Ecto neural progenitor cell (in vitro differentiated cells): Measurements from ENCODE around the gene HARS1.
"Not testable (repeated sequence)": the region's sequence is repeated elsewhere in the genome, so short reads cannot be mapped to it uniquely, and the experiment has no call there.

Experiments used
- DNase-seq: peaks from one replicate; pipeline ENCODE4 v3.0.0-alpha.2; 2018; ENCODE audit warnings: low spot score

Gene HARS1

GRCh38 chr5:140677947-140678346 lies 13.2 kb downstream of the HARS1 start:
- DNase-seq: no peak

GRCh38 chr5:140674629-140675028 lies 16.5 kb downstream of the HARS1 start:
- DNase-seq: no peak

- no peak for DNase-seq
These were observed 17.0 kb downstream of the HARS1 start for GRCh38 chr5:140674211-140674610.

GRCh38 chr5:140673187-140673976 lies 17.8 kb downstream of the HARS1 start, which contains the start of gene DND1:
Gene DND1, minus strand, starts transcription at chr5:140673576. Its CDS starts 34 bp downstream, at chr5:140673542.
- DNase-seq: no peak

GRCh38 chr5:140672455-140673186 lies 18.5 kb downstream of the HARS1 start:
- DNase-seq: peak; percentile 68

DNA sequence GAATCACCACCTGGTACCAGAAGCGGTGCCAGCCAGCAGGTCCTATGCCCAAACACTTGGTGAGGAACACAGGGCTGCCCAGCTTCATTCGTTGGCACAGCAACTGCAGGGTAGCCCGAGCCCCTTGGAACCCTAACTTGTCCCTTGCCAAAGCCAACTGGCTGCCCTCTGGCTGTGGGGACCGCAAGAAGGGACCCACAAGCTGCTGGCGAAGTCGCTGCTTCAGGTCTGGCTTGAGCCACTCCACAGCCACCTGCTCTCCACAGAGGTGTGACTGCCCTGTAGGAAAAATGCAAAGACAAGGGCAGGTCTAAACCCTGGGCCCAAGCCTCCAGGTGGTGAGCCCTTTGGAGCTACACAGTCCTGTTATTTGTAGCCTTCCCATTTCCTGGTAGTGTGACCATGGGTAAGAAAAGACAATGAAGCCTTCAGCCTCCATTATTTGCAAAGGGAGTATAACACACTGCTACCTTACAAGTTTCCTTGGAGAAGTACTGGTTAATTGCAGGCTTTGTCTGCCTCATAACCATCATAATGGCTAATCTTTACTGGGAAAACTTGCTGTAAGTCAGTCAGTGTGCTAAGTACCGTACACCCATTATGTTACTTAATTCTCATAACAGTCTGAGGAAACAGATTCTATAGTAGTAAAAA lies 19.6 kb downstream of the HARS1 start:
- DNase-seq: no peak

DNA sequence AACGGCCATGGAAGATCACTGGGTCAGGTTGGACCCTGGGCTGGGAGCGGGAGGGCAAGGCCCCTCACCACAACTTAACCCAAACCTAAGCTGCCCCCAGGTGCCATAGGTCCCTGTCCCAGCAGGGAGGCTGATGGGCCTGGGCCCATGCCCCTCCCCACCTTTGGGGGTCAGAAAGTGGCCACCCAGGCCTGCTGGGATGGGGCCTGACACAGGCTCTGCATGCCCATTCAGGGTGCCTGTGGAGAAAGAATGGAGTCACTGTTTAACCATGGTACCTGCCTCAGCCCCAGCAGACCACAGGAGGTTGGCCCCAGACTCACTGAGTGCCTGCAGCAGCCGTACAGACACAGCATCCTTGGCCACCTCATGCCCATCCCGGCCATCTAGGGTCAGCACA lies 20.1 kb downstream of the HARS1 start:
- DNase-seq: not testable (repeated sequence)

DNA sequence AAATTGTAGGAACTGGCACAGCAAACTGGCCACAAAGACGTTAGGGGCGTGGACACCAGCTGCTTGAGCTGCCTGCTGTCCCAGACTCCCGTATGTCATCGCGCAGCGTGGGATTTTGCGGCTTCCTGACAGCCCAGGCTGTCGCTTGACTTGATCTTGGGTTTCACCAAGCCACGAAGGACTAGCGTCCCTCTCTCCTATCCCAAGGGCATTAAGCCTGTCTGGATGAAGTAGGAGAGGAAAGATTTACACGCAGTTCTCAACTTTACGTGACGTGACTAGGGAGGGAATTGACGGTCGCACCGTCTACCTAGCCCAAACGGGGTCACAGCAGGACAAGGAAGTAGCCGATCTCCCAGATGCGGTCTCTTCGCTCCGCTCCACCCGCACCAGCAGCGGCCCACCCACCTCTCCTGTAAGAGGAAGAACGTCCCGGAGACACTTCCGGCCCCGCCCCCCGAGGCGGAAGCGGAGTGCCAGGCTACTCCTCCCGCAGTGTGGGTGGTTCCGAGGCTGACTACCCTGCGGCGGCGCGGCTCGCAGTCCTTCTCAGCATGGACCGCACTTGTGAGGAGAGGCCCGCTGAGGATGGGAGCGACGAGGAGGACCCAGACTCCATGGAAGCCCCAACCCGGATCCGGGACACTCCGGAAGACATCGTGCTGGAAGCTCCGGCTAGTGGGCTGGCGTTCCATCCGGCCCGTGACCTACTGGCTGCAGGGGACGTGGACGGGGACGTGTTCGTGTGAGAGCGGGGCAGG lies 26.6 kb downstream of the HARS1 start, which contains the start of gene WDR55:
Gene WDR55, plus strand, starts transcription at position 546 of the 761 bp plus-strand sequence. Its CDS starts 9 bp downstream, at position 555.
- DNase-seq: peak; percentile 94

DNA sequence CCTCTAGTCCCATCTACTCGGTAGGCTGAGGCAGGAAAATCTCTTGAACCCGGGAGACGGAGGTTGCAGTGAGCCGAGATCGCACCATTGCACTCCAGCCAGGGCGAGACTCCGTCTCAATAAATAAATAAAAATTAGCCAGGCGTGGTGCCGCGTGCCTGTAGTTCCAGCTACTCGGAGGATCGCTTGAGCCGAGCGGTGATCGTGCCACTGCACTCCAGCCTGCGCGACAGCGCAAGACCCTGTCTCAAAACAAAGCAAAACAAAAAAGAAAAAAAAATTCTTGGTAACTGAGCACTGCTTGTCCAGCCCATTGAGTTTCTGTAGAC lies 27.2 kb downstream of the HARS1 start:
- DNase-seq: no peak

- DNase-seq: not testable (repeated sequence)
These were observed 30.8 kb downstream of the HARS1 start for GRCh38 chr5:140660371-140660770.

DNA sequence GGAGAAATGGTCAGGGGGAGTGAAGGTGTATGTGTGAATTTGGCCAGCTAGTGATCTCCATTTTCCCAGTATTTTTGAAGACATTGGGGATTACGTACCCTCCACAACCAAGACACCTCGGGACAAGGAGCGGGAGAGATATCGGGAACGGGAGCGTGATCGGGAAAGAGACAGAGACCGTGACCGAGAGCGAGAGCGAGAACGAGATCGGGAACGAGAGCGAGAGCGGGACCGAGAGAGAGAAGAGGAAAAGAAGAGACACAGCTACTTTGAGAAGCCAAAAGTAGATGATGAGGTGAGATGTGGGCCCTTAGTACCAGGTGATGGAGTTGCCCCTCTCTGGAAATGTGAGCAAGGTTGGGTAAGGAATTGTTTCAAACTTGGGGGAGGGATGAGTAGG lies 32.3 kb downstream of the HARS1 start:
- no peak for DNase-seq

DNA sequence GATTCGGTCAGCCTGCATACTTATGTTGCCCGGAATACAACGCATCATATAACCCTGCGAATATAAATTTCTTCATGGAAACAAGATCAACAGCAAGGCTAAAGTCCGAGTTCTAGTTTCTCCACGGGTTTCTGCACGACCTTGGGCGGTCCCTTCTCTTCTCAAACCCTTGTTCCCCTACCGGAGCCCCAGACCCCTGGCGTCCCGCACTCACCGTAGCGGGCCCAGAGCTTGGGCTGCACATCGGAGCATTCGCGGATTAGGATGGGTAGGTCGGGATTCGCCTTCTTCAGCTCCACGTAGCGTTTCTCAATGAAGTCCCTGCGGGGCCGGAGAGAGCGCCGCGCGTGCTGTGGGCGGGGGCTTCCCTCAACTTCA lies 44.1 kb downstream of the HARS1 start:
- no peak for DNase-seq

DNA sequence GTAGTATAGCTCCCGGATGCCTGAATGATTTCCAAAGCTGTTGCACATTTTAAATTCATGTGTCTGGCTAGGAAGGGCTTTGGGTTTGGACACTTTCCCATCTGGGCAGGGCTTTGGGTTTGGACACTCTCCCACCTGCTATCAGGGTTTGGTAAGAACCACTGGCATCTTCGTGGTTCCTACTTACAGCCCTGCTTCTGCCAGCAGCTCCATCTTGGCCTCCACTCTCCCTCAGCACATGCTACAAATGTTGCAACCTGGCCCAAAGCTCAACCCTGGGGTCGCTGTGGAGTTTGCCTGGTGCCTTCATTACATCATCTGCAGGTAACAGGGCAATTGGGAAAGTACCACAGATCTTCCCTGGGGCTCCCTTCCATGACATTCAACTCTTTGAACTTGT lies 48.5 kb downstream of the HARS1 start:
- DNase-seq: no peak

DNA sequence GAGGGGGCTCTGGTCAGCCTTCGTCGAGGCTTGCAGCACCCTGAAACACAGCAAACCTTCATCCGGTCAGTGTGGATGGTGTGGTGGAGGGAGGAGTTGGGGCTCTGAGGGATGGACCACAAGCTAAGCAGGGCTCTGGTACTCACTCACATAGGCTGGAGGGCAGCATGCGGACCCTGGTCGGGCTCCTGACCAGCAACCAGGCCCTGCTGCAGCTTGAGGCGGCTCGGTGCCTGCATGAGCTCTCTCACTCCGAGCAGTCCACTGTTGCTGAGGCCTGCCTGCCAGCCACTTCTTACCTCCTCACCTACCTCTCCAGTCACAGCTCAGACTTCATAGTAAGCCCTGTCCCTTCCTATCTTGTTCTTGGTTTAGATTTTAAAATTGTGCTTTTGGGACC lies 49.5 kb downstream of the HARS1 start:
- DNase-seq: no peak

DNA sequence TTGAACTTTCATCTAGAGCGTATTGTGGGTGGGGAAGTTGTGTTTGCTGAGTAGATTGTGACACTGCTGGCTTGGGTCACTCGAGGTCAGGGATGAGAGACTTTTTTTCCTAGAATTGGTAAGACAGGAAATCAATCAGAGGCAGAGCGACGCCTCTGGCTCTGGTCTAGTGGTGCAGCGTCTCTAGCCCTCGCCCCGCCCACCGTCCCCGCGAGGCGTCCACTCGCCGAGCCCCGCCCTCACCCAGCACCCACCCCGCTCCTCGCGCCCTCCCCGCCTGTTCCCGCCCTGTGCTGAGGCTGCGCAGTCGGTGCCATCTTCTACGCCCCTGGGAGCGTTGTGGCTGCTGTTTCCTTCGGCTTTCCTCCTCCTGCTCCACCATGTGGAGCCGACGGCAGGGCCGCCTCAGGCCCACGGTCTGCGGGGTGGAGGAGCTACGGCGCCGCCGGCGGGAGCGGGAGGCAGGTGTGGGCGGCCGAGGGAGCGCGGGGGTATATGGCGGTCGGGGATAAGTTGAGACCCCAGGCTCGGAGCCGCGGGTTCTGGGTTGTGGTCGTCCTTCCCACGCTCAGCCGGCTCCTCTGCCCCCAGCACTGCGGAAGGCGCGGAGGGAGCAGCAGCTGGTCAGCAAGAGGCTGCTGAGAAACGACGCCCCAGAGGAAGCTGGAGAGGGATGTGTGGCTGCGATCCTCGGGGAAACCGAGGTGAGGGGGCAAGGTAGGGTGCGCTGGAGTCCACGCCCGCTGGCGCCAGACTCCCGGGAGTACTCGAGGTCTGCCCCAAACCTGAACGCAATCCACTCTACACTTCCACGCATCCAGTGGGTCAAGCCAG lies 51.8 kb downstream of the HARS1 start, which contains the start of gene TMCO6:
Gene TMCO6, plus strand, starts transcription at position 304 of the 834 bp plus-strand sequence. Its CDS starts 77 bp downstream, at position 381.
- peak; percentile 97 for DNase-seq

- DNase-seq: not testable (repeated sequence)
These were observed 52.3 kb downstream of the HARS1 start for GRCh38 chr5:140638898-140639147.

DNA sequence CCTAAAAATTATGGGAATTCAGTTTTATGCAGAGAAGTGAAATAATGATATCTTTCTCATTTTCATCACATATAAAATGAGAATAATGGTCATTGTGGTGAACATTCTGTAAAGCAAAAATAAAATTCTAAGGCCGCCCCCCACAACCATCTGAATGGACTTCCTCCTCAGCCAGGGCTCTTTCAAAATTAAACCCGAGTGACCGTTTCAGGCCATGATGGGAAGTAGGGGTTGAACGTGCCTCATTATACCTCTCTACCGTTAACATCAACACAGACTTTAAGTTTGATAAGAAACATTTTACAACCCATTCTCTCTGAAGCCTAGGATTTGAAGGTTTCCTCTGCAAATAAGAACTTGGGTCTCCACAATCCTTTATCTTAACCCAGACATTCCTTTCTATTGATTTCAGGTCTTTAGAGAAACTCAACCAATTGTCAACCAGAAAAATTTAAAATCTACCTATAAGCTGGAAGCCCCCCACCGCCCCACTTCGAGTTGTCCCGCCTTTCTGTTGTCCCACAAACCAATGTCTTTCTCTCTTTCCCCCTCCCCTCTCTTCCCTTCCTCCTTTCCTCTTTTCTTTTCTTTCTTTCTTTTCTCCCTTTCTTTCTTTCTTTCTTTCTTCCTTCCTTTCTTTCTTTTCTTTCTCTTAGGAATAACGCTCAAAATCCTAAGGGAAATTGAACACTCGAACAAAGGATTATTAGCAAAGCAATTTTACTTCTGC lies 53.6 kb downstream of the HARS1 start:
- no peak for DNase-seq

- no peak for DNase-seq
These were observed 55.6 kb downstream of the HARS1 start for GRCh38 chr5:140635291-140636257.

- no peak for DNase-seq
These were observed 57.1 kb downstream of the HARS1 start for GRCh38 chr5:140634103-140634502.
